Thymus (tissue), 11 donors: ENCODE data around the gene PLIN5. TPM values are rescaled to one million over a fixed set of nuclear protein-coding genes. Genes with fewer than 3 reads are reported as not detected.
"Not testable (repeated sequence)": the region's sequence is repeated elsewhere in the genome, so short reads cannot be mapped to it uniquely, and the experiment has no call there.

Experiments used
- DNase-seq, 9 donors: peaks; one replicate each; pipeline ENCODE4 v3.0.0-alpha.2; 2013; ENCODE audit warnings: low spot score in 9 of 9, low read depth in 6 of 9, missing footprints in 1 of 9
- H3K27ac ChIP-seq, 2 donors: one replicate each; pipeline ENCODE4 v1.5.1; 2013; ENCODE audit warnings: control low read depth in 1 of 2, low read depth in 1 of 2, low read length in 1 of 2, mild to moderate bottlenecking in 1 of 2, moderate library complexity in 1 of 2
- H3K27me3 ChIP-seq, 2 donors: one replicate each; pipeline ENCODE4 v1.5.1; 2013; ENCODE audit warnings: low read length in 1 of 2; ENCODE audit not compliant: control insufficient read depth in 2 of 2, insufficient read depth in 1 of 2
- H3K36me3 ChIP-seq, 2 donors: one replicate each; pipeline ENCODE4 v1.5.1; 2013; ENCODE audit warnings: low read length in 1 of 2, mild to moderate bottlenecking in 1 of 2, moderate library complexity in 1 of 2; ENCODE audit not compliant: control insufficient read depth in 2 of 2, insufficient read depth in 2 of 2
- H3K4me1 ChIP-seq, 2 donors: one replicate each; pipeline ENCODE4 v1.5.1; 2013; ENCODE audit warnings: low read length in 2 of 2; ENCODE audit not compliant: control insufficient read depth in 2 of 2, insufficient read depth in 2 of 2
- H3K4me3 ChIP-seq, 2 donors: one replicate each; pipeline ENCODE4 v1.5.1; 2013; ENCODE audit warnings: low read length in 2 of 2, control low read depth in 1 of 2, mild to moderate bottlenecking in 1 of 2
- H3K9me3 ChIP-seq, 2 donors: one replicate each; pipeline ENCODE4 v1.5.1; 2013; ENCODE audit warnings: low read length in 1 of 2, mild to moderate bottlenecking in 1 of 2; ENCODE audit not compliant: control insufficient read depth in 2 of 2, insufficient read depth in 1 of 2
- WGBS: extraction: QIAGEN DNeasy Blood & Tissue Kit; methylation state at CpG from one replicate; pipeline ENCODE4 v1.1.7; 2013; 5-methylcytosine and 5-hydroxymethylcytosine counted together
- polyA plus RNA-seq: library from polyadenylated mRNA; stranded (reverse); fragments of 200-250 nt; gene quantifications from one replicate; pipeline ENCODE4 v1.2.3, GENCODE V29; 2013
- total RNA-seq: library from RNA; stranded (reverse); fragments of 120-200 nt; gene quantifications from one replicate; pipeline ENCODE4 v1.2.4, GENCODE V29; 2013
- donor health status: healthy.

The PLIN5 gene
- total and polyA plus RNA-seq, 2 donors = 1.2 to 12.3 TPM

- no peak for DNase-seq
- Histone ChIP-seq H3K9me3 (no peaks in the 10 kb centered on the region), H3K27ac (no peak overlapping the region), H3K4me1 (no peaks in the 10 kb centered on the region), H3K36me3 (no peaks in the 10 kb centered on the region), H3K27me3 (no peaks in the 10 kb centered on the region), H3K4me3 (no peak overlapping the region)
- WGBS = 96% methylated on average over 18 of the region's 18 CpGs
Measured at GRCh38 chr19:4550018-4550417, 15.0 kb upstream of the PLIN5 start.

- H3K36me3 ChIP-seq = no peaks in the 10 kb centered on the region
- no peaks in the 10 kb centered on the region for H3K27me3 ChIP-seq
- 84% methylated on average over 14 of the region's 14 CpGs for WGBS
- no peaks in the 10 kb centered on the region for H3K4me1 ChIP-seq
- no peaks in the 10 kb centered on the region for H3K9me3 ChIP-seq
- DNase-seq = no peak
- H3K27ac ChIP-seq = no peak overlapping the region
- no peak overlapping the region for H3K4me3 ChIP-seq
Measured at GRCh38 chr19:4548238-4548584, 13.2 kb upstream of the PLIN5 start.

GRCh38 chr19:4547303-4548237 is 12.5 kb upstream of the PLIN5 start:
- DNase-seq = no peak

DNA sequence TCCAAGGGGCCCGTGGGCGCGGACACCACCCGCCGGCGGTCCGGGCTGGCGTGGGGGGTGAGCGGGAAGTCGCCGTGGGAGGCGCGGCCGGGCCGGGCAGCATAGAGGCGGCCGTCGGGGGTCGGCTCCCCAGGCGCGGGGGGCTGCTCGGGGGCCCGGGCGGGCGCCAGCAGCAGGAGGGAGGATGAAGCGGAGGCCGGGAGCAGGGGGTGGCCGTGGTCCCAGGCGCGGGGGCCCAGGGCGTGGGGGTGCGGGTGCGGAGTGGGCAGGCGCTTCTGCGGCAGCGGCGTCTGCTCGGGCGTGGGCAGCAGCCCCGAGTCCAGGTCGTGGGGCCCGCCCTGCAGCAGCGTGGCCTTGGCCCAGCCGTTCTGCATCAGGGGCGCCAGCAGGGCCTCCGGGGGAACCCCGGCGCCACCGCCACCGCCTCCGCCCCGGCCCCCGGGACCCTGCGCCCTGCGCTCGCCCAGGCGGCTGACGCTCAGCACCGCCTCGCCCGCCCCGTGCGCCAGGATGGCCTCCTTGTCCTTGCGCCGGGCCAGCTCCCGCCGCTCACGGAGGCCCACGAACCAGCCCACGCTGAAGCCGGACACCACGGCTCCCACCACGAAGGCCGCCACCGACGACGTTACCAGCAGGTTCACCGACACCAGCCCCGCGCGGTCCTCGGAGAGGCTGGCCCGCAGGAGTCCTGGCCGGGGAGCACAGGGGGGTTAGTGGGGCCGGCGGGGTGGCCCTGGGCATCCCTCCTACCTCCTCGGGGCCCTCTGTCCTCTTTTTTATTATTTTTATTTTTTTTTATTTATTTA is 9.0 kb upstream of the PLIN5 start:
- Histone ChIP-seq H3K27ac (no peak overlapping the region), H3K36me3 (no peaks in the 10 kb centered on the region), H3K9me3 (no peaks in the 10 kb centered on the region), H3K4me1 (peaks cover 0 to 5% of the 10 kb centered on the region in 2 donors), H3K4me3 (no peak overlapping the region), H3K27me3 (no peaks in the 10 kb centered on the region)
- no peak for DNase-seq
- 94% methylated on average over 87 of the region's 87 CpGs for WGBS

More at GRCh38 chr19:4547303-4548237, 12.5 kb upstream of the PLIN5 start:
- no peaks in the 10 kb centered on the region for H3K4me1 ChIP-seq
- no peaks in the 10 kb centered on the region for H3K27me3 ChIP-seq
- 85% methylated on average over 31 of the region's 32 CpGs for WGBS
- no peaks in the 10 kb centered on the region for H3K36me3 ChIP-seq
- H3K4me3 ChIP-seq = no peak overlapping the region
- H3K9me3 ChIP-seq = no peaks in the 10 kb centered on the region
- no peak overlapping the region for H3K27ac ChIP-seq

GRCh38 chr19:4542896-4543841 is 8.1 kb upstream of the PLIN5 start:
- Histone ChIP-seq H3K27ac (no peak overlapping the region), H3K4me1 (peaks cover 0 to 5% of the 10 kb centered on the region in 2 donors), H3K36me3 (no peaks in the 10 kb centered on the region), H3K9me3 (no peaks in the 10 kb centered on the region), H3K27me3 (no peaks in the 10 kb centered on the region), H3K4me3 (no peak overlapping the region)
- DNase-seq = no peak
- 85% methylated on average over 77 of the region's 77 CpGs for WGBS

DNA sequence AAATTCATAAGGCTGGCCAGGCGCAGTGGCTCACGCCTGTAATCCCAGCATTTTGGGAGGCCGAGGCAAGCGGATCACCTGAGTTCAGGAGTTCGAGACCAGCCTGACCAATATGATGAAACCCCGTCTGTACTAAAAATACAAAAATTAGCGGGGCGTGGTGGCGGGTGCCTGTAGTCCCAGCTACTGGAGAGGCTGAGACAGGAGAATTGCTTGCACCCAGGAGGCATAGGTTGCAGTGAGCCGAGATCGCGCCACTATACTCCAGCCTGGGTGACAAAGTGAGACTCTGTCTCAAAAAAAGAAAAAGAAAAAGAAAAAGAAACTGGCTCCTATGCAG is 6.8 kb upstream of the PLIN5 start:
- H3K9me3 ChIP-seq, DNase-seq, H3K4me3 ChIP-seq, H3K4me1 ChIP-seq, H3K27me3 ChIP-seq, H3K36me3 ChIP-seq, H3K27ac ChIP-seq: not testable (repeated sequence)
- WGBS = 97% methylated on average over 12 of the region's 12 CpGs

GRCh38 chr19:4541114-4541805 is 6.2 kb upstream of the PLIN5 start:
- Histone ChIP-seq H3K9me3 (no peaks in the 10 kb centered on the region), H3K36me3 (no peaks in the 10 kb centered on the region), H3K27me3 (peaks cover 0 to 2% of the 10 kb centered on the region in 2 donors), H3K4me3 (no peak overlapping the region), H3K4me1 (peaks cover 0 to 5% of the 10 kb centered on the region in 2 donors), H3K27ac (no peak overlapping the region)
- no peak for DNase-seq
- WGBS = 93% methylated on average over 12 of the region's 12 CpGs

- WGBS = 72% methylated on average over 14 of the region's 14 CpGs
- Histone ChIP-seq H3K36me3 (no peaks in the 10 kb centered on the region), H3K9me3 (no peaks in the 10 kb centered on the region), H3K4me1 (peaks cover 0 to 10% of the 10 kb centered on the region in 2 donors), H3K27ac (no peak within 1 kb of the TSS), H3K4me3 (no peak within 1 kb of the TSS), H3K27me3 (peaks cover 4 to 14% of the 10 kb centered on the region in 2 donors)
- DNase-seq = peak in 1 of 9 donors; percentile 25
Measured at GRCh38 chr19:4539693-4540581, 4.9 kb upstream of the PLIN5 start, which contains the start of gene LRG1. TSS of gene LRG1 (minus strand) at chr19:4540036. CDS start at chr19:4540013, 23 bp downstream.
